SW 1271 (cell line): Measurements from ENCODE around the gene EDEM3.
"Not testable (repeated sequence)": the region's sequence is repeated elsewhere in the genome, so short reads cannot be mapped to it uniquely, and the experiment has no call there.

ENCODE experiments used
- DNase-seq, 2 experiments: peaks; one replicate each; lab custom pipeline; 2025; lab: John Stamatoyannopoulos, UW

EDEM3 gene

DNA sequence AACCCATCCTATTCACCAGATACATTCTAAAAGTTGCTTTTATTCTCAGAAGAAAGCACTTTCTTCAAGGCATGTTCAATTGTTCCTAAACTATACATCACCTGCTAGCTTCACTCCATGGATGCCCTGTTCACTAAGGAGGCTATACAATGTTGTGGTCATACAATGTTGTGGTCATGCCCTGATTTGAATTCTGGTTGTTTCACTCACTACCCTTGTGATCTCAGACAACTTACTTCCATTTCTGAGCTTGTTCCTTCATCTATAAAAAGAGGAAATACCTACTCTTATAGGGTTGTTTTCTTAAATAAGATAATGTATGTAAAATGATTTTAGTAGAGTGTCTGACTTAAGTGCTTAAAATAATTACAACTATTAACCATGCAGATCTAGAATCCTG is 19.7 kb downstream of the EDEM3 start:
- no peak for DNase-seq

DNA sequence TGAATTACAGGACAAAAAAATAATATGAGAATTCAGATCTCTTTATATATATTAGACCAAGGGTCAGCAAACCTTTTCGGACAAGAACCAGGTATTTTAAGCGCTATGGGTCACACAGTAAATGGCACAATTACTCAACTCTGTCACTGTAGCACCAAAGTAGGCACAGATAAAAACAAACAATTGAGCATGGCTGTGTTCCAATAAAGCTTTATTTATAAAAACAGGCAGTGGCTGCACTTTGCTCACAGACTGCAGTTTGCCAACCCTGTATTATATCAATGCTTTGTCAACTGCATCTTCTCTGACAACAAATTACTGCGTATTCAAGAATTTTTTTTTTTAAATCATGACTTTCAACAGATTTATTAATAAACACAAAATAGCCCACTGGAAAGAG is 29.8 kb downstream of the EDEM3 start:
- no peak for DNase-seq

DNA sequence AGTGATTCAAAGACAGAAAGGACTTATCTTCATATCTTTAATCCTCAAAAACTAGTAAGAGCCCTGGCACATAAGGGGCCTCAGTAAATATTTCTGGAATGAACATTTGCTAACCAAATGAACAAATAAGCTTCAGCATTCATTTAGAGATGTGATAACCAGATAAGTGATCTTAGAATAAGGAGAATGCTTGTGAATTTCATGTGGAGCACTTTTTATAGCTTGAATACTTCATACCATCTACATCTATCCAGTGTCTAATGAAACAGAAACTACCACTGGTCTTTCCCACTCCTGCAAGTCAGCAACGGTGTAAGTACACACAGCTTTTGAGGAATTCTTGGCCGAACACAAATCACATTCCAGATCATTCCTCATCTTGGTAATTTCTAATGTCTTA is 38.5 kb downstream of the EDEM3 start:
- DNase-seq: no peak

GRCh38 chr1:184709418-184709817 is 45.2 kb downstream of the EDEM3 start:
- DNase-seq: no peak

GRCh38 chr1:184708084-184708676 is 46.5 kb downstream of the EDEM3 start:
- no peak for DNase-seq

- no peak for DNase-seq
These were observed 49.4 kb downstream of the EDEM3 start for GRCh38 chr1:184705271-184705670.

- no peak for DNase-seq
These were observed 52.8 kb downstream of the EDEM3 start for GRCh38 chr1:184701816-184702215.

DNA sequence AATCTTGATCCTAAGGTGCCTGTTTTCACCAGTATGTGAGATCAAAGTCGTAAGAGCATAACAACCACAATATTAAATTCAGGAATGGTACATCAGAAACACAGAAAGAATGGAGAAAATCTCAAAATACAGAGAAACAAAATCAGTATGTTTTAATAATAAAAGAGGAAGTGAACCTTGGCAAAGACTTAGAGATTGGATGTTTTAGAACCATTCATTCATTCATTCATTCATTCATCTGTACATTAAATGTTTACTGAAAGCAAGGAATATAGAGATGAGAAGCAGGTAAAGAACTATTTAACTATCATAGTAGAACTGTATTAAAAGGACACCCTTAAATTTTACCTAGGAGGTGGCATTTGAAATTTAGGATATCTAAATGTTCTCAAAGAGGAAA is 55.7 kb downstream of the EDEM3 start:
- DNase-seq: no peak

DNA sequence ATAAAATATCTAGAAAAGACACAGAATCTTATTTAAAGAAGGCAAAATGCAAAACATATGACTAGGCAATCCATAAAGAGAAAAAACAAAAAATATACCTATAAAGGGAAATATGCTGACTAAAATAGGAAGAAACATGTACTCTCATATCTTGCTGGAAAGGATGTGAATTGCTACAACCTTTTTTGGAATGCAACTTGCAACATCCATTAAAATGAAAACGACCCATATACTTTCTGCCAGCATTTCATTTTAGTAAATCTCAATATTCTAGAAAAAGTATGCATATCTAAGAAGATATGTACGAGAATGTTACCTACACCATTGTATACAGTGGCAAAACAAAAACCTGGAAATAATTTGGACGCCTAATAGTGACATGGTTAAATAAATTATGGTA is 56.6 kb downstream of the EDEM3 start:
- DNase-seq: no peak

DNA sequence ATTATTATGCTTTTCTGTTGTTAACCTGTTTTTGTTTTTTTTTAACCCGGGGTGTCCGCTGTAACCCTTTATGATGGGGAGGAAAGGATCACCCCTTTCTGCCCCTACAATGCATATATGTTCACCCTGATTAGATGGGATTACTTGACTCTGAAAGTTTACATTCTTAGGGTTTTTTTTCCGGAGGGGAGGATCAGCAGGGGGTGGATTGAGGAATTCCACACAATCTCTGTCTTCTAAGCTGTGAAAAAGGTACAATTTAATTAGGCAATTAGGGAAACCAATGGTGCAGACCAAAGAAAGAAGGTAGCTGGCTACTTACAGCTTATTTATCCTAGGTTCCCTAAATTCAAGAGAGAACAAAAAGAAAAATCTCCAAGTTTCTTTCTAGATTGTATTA is 58.3 kb downstream of the EDEM3 start:
- DNase-seq: no peak

GRCh38 chr1:184695023-184695422 is 59.6 kb downstream of the EDEM3 start:
- DNase-seq: no peak

DNA sequence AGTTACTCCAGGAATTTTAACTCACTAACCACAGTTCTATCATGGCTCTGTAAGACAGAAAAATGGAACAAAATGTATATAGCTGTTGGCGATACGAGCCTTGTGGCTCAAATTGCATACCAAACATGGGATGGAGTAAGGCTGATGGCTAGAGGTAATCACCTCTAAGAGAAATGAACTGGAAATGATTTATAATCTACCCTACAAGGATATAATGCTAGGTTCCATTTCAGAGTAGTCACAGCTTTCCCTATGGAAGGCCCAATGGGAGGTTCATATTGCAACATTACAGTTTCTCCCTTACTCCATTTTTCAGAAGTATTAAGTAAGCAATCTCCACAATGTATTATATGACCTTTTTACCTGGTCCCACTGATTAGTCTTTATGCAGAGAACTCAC is 61.6 kb downstream of the EDEM3 start:
- DNase-seq: no peak

- DNase-seq: peak in 1 of 2 experiments; percentile 18
These were observed 62.8 kb downstream of the EDEM3 start for GRCh38 chr1:184691719-184692324.

DNA sequence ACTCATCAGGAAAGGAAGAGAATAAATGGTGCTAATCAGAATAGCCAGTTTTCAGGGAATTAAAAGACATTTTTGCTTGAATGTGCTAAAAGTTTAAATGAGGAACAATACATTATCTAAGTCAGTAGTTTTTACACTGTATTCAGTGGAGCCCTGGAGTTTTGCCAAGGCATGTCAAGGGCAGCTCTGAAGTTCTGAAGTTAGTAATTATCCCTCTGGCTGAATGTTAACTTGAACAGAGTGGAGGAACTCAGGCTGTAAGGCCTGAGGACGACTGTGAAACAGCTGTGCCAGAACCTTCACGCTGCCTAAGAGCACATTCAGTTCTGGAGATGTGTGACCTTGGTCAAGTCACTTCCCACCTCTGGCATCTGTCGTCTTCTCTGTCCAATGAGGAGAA is 68.1 kb downstream of the EDEM3 start:
- no peak for DNase-seq

DNA sequence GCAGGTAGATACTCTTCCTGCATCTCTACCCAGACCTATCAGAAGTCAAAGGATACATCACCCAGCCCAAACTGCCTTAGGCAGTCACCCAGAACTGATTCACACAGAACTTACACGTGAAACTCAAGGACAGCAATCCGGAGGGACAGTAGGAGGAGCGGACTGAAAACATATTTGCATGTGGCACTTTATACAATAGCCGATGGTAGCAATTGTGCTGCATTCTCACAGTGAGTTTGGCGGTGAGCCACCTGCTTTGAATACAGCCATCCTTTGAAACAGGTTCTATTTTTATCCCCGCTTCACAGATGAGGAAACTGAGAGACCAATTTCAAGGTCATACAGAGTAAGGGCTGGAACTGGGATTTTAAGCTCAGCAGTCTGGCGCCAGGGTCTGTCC is 69.5 kb downstream of the EDEM3 start:
- DNase-seq: no peak

DNA sequence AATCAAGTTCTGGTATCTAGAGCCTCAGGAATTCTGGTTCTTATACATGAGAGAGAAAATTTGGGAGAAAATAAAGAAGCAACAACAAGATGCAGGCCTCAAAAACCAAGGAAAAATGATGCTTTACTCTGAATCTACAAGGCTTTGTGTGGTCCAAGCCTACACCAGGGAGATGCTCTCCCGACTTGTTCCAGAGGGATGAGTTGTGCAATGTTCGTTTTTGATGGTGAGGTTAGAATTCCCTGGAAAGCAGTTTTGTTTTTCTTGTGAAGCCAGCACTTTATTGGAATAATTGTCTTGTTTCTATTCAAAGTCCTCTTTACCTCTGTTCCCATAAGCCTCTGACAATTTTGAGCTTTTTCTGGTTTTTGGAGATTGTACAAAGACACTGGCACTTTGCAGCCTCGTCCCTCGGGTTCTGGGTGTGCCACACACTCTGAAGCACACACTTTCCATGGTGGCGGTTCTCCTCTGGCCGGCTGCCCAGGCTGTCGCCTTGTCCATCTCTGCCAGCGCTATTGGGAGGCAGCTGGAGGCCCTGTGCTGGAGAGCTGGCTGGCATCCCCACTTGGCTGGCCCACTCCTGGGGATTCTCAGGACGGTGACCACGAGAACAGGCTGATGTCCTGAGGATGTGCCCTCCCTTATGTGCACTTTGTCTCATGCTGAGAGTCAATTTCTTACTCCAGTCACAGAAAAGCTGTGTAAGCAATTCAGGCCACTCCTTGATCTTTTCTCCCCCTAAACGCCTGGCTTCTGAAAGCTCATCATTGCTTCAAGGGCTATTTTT is 70.2 kb downstream of the EDEM3 start:
- no peak for DNase-seq

- DNase-seq: no peak
These were observed 71.7 kb downstream of the EDEM3 start for GRCh38 chr1:184682956-184683355.

GRCh38 chr1:184680611-184681225 is 73.9 kb downstream of the EDEM3 start:
- not testable (repeated sequence) for DNase-seq

DNA sequence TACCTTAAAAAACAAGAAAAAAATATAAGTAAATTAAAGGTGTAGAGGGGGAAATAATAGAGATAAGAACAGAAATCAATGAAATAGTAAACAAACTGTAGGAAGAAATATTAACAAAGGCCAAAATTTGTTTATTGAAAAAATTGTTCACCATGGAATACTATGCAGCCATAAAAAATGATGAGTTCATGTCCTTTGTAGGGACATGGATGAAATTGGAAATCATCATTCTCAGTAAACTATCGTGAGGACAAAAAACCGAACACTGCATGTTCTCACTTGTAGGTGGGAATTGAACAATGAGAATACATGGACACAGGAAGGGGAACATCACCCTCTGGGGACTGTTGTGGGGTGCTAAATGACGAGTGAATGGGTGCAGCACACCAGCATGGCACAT is 75.2 kb downstream of the EDEM3 start:
- DNase-seq: not testable (repeated sequence)

- DNase-seq: no peak
These were observed 77.3 kb downstream of the EDEM3 start for GRCh38 chr1:184677344-184677743.

DNA sequence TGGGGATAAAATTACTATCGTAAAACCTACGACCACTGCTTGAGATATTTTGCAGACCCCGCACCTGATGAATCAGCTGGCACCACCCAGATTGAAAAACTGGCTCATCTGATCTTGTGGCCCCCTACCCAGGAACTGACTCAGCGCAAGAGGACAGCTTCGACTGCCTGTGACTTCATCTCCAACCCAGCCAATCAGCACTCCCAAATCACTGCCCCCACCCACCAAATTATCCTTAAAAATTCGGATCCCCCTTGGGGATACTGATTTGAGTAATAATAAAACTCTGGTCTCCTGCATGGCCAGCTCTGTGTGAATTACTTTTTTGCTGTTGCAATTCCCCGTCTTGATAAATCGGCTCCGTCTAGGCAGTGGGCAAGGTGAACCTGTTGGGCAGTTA is 81.4 kb downstream of the EDEM3 start:
- no peak for DNase-seq

GRCh38 chr1:184672013-184672726 is 82.5 kb downstream of the EDEM3 start:
- no peak for DNase-seq
